Gastroesophageal sphincter (tissue), 3 donors: Measurements from ENCODE around the gene FBXO31.

Source experiments
- CTCF ChIP-seq, 4 experiments: fragments of 200-600 bp in 2 of 4; fragments of 450-650 bp in 2 of 4; sonication (generic) in 1 of 4; IDR thresholded peaks; one replicate each; pipeline ENCODE4 v1.5.1; 2017 to 2019; ENCODE audit warnings: antibody characterized with exemption in 4 of 4, mild to moderate bottlenecking in 2 of 4, moderate library complexity in 2 of 4
- EP300 ChIP-seq: sonication (generic); formaldehyde crosslinking; IDR thresholded peaks from one replicate; pipeline ENCODE4 v1.6.1; 2017; ENCODE audit warnings: antibody characterized with exemption, mild to moderate bottlenecking
- POLR2A ChIP-seq, 2 donors: fragments of 450-650 bp; IDR thresholded peaks; one replicate each; pipeline ENCODE4 v1.6.1; 2017; ENCODE audit warnings: antibody characterized with exemption in 2 of 2, mild to moderate bottlenecking in 2 of 2, moderate library complexity in 1 of 2
- POLR2AphosphoS5 ChIP-seq: sonication (generic); formaldehyde crosslinking; IDR thresholded peaks from one replicate; pipeline ENCODE4 v1.6.1; 2017; ENCODE audit warnings: antibody characterized with exemption

GRCh38 chr16:87305505-87306391 is 77.8 kb downstream of the FBXO31 start:
- no peak for TF ChIP-seq CTCF (IDR thresholded peaks at IDR 0.05)
- no peak for TF ChIP-seq POLR2A (IDR thresholded peaks at IDR 0.05)
- no peak for TF ChIP-seq POLR2AphosphoS5
- no peak for TF ChIP-seq EP300
